HG03520 (cell line): ENCODE data around the gene NPTX1.
"Not testable (repeated sequence)": the region's sequence is repeated elsewhere in the genome, so short reads cannot be mapped to it uniquely, and the experiment has no call there.

Experiments used
- ATAC-seq: cut with Tn5 transposase; IDR thresholded peaks from one replicate; pipeline ENCODE4 v1.9.1; 2021; ENCODE audit warnings: mild to moderate bottlenecking, moderate library complexity; ENCODE audit not compliant: unreplicated experiment

Gene NPTX1, protein sequence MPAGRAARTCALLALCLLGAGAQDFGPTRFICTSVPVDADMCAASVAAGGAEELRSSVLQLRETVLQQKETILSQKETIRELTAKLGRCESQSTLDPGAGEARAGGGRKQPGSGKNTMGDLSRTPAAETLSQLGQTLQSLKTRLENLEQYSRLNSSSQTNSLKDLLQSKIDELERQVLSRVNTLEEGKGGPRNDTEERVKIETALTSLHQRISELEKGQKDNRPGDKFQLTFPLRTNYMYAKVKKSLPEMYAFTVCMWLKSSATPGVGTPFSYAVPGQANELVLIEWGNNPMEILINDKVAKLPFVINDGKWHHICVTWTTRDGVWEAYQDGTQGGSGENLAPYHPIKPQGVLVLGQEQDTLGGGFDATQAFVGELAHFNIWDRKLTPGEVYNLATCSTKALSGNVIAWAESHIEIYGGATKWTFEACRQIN

DNA sequence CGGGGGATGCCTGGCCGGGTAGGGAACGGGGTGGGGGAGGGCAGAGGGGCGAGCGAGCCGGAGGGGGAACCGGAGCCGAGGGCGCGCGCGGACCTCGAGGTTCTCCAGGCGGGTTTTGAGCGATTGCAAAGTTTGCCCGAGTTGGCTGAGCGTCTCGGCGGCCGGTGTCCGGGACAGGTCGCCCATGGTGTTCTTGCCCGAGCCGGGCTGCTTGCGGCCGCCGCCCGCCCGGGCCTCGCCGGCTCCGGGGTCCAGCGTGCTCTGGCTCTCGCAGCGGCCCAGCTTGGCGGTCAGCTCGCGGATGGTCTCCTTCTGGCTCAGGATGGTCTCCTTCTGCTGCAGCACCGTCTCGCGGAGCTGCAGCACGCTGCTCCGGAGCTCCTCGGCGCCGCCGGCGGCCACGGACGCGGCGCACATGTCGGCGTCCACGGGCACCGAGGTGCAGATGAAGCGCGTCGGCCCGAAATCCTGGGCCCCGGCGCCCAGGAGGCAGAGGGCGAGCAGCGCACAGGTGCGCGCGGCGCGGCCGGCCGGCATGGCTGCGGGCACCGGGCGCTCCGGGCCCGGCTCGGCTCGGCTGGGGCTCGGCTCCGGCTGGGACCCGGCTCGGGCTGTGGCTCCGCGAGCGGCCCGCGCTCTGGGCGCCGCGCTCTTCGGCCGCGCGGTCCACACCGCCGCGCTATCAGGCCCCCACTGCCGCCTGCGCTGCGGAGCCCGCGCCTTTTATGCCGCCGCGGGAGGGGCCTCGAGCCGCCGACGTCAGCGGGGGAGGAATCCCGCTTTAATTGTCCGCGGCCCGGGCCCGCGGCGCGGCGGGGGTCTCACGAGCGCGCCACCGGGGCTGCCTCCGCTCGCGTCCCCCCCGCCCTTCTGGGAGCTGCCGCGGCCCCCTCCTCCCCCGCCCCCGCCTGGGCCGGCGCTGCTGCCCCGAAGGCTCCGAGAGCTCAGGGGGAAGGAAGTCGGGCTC is at the start of gene NPTX1:
TSS of gene NPTX1 (minus strand) at position 698 of the 967 bp plus-strand sequence. CDS start at position 537, 161 bp downstream.
- no peak for ATAC-seq

DNA sequence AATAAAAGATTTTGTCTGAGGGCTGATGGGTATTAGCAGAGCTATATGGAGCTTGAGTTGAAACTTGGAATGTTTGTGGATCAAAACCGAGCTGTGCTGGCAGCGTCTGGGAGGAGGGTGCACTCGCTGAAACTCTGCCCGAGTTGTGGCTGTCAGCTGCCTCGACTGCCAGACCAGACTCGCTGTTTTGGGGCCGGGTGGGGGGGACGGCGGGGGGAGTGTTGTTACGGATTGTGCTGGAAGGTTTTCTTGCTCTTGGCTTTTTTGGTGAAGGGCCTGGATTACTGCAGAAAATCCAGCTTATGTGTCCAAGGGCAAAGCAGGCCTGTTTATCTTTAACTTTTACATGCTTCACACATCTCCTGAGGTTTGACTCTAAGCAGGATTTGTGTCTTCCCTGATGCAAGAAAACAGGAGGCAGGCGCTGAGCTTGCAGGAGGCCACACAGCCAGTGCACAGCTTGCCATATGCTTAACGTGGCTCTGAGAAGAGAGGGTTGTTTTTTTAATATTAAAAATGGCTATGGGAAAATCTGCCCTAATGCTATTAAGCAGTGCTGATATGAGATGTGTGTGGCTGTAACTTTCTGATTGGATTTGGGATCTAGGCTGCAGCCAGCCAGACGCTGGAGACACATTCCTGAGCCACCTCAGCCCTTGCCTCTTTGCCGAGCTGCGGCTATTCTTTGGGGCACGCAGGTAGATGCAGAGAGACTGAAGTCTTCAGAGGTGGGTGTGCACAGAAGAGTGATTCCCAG is 47.7 kb upstream of the NPTX1 start:
- ATAC-seq, result no peak

DNA sequence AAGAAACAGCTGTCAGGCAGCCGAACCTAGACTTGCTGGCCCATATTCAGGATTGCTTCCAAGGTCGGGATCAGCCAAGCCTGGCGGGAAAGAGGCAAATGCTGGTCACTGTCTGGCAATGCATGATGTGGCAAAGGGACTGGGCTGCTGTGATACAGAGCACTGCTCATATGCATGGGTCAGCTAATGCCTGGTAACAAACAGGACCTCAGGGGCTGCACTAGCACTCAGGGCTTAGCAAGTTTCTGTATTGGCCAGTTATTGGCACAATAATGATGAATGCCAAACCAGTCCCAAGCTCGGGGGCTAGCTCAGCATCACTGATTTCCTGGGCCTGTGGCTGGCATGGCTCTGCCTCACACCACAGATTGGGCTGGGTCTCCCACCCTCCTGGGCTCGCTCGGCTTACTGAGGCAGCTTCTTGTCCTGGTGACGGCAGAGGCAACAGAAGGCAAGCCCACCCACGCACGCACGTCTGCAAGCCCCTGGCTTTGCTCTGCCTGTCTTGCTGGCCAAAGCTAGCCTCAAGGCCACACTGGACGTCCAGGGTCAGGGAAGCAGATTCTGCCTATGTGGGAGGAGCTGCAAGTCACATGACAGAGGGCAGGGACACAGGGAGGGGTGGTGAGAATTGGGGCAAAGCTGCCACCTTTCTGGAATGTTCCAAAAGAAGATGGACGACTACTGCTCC is 46.8 kb upstream of the NPTX1 start:
- no peak for ATAC-seq

DNA sequence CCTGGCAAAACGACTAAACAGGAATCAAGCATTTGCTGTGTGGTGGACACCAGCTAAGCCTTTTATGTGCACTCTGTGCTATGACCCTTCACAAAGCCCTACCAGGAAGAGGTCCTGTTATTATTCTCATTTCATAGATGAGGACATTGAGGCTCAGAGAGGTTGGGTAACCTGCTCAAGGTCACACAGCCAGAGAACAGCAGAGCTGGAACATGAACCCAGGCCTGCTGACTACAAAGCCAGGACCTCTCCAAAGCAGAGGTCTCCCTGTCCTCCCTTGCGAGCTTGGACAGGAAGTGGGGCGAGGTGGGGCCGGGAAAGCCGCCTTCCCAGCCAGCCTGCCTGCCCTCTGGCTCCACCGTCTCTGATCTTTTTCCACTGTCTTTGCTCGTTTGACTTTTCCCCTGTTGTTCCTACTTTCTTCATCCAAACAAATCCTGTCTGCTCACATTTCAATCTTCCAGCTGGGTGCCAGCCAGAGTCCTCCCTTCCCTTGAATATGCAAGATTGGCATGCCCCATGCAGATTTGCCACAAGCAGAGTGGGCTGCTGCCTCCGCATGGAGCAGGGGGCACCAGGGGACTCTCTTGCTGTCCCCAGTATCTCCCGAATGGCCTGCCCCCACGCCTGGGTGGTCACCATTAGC is 44.5 kb upstream of the NPTX1 start:
- no peak for ATAC-seq

DNA sequence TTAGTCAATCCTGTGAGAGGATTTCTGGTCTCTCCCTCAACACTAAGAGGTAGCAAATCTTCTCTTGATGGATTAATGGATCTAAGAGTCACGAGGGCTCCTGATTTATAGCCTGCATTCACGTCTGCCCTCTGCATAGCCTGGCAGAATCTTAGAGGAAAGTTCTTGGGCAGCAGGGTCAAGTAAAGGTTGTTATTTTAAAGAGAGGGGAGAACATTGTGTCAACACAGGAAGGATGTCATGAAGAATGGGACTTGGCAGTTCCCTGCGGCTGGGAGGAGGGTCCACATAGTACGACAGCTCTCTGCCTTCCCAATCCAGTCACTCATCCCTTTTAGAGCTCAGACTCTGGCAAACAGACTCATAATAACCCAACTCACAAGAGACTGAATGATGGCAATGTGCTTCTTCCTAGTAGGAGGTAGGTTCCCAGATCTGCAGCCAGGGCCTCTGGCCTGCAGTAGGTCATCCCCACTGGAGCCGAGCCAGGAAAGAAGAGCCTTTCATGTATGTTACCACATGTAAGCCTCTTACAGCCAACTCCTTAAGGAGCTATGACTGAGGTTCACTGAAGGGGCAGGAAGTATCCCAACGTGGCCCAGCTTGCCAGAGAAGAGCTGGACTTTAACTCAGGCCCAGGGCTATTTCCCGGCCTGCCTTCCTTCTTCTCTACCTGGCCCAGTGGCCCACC is 42.8 kb upstream of the NPTX1 start:
- no peak for ATAC-seq

DNA sequence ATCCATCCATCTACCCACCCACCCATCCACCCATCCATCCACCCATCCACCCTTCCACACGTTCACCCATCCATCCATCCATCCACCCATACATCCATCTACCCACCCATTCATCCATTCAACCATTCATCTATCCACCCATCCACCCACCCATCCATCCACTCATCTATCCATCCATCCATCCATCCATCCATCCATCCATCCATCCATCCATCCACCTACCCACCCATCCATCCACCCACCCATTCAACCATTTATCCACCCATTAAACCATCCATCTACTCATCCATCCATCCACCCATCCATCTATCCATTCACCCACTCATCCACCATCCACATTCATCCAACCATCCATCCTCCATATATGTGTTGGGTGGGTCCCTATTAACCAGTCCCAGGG is 42.0 kb upstream of the NPTX1 start:
- ATAC-seq, result no peak

DNA sequence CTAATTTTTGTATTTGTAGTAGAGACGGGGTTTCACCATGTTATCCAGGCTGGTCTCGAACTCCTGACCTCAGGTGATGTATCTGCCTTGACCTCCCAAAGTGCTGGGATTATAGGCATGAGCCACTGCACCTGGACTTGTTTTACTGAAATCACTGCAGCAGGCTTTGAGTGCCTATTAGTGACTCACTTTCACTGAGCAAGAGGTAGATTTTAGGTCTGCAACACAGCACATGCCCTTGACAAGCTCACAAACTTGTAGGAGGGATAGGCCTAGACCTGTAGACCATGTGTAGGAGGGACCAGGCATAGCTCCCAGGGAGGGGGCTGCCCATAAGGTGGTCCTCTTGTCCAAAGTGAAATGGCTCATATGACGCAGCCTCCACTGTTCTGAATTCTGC is 41.2 kb upstream of the NPTX1 start:
- no peak for ATAC-seq

DNA sequence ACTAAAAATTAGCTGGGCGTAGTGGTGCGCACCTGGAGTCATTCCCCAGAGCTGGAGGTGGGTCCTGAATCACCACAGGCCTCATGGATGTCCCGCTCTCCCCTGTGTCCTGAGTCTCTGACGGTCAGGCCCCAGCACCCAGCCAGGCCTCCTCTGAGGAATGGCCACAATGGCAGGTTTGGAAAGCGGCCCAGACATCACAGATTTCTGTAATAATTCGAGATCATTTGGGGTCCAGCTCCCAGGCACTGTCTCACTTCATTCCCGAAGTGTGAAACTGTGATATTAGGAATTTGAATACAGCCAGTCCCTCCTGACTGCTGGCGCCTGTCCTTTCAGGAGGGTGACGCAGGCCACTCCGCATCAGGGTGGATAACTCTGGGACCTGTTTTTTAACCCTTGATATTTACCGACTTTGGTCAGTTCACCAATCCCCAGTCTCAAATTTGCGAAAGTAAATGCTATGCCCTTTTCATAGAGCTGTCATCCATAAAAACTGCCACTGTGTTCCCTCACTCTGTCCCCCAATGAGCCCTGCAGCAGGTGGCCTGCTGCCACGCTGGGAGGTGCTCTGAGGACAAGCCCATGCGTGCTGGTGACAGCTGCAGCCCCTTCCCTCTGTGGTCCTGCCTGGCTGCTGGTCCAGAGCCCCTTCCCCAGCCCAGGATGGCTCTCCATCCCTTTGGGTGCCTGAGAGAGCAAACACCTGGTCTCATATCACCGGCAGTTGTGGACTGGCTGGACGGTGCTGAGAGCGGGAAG is 39.9 kb upstream of the NPTX1 start:
- ATAC-seq, result no peak

DNA sequence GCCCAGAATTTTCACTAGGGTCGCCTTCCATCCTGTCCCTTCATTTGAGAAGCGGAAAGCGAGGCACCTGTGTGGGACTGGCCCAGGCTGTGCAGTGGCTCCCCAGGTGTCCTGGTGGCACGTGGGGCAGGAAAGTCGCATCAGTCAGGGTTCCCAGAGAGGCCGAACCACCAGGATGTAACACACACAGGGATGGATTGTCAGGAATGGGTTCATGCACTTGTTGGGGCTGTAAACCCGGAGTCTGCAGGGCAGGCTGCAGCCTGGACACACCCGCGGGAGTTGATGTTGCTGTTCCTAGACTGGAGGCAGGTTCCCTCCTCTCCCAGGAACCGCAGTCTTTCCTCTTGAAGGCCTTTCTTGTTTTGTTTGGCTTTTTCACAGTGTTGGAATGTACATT is 37.5 kb upstream of the NPTX1 start:
- no peak for ATAC-seq

DNA sequence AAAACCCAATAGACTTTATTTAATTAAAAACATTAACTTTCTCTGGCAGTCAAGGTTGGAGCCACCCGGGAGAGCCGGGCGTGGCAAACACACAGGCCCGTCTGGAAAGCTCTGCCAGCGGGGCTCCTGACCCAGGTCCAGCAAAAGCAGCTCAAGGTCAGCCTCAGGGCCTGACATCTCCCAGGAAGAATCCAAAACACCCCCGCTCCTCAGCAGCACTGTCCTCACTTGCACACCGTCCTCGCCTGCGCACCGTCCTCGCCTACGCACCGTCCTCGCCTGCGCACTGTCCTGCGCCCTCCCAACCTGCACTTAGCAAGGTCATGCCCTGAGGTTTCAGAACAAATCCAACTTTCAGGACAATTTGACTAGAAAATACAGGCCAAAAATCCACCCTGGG is 36.8 kb upstream of the NPTX1 start:
- no peak for ATAC-seq

DNA sequence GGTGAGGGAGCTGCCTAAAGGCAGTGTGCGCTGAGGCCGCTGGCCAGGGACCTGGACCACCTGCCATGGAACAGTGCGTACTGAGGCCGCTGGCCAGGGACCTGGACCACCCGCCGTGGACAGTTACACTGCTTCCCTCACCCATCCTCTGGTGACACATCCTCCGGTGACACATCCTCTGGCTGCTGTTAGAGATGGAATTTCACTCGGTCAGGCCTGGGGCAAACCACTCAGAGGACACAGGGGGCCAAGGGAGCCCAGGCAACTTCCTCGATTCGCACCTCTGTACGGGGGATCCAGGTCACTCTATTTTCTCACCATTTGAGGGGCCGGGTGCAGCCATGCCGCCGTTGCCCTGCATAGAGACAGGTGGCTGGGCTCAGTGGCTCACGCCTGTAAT is 35.8 kb upstream of the NPTX1 start:
- no peak for ATAC-seq

DNA sequence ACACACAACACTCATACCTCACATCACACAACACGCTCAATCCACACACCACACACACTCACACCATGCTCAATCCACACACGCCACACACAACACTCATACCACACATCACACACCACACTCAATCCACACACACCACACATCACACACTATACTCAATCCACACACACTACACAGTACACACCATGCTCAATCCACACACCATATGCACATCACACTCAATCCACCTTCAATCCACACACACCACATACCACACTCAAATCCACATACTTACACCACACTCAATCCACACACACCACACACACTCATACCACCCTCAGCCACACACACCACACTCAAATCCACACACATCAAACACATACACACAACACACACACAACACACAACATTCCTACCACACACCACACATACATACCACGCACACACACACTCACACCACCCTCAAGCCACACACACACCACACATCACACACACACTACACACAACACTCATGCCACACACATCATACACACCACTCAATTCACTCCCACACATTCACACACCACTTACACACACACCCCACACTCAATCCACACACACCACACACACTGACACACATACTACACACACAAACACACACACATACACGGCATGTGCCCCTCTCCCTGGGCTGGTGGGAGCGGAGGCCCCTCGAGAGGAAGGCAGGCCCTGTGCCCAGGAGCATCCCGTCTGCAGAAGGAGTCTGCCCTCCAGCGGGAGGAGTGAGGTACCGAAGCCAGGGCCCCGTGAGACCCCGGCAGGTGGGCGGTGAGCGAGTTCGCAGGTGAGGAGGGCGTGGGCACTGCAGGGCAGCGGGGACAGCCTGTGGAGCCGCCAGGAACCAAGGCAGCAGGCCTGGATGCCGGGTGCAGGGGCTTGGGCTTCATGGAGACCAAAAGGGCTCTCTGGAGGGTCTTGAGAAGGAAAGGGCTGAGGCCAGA is 35.1 kb upstream of the NPTX1 start:
- no peak for ATAC-seq

DNA sequence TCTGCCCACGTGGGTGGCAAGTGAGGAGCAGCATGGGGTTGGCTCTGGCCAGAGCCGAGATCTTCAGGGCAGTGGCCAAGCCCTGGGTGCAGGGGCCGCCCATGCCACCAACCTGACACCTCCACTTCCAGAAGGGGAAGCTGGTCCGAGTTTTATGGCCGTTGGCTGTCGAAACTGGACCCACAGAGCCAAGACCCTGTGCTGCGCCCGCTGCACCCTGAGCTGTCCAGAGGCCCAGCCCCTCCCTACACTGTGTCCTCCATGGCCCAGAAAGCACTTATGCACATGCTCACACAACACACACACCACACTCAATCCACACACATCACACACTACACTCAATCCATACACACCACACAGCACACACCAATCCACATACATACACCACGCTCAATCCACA is 34.4 kb upstream of the NPTX1 start:
- ATAC-seq, result no peak

DNA sequence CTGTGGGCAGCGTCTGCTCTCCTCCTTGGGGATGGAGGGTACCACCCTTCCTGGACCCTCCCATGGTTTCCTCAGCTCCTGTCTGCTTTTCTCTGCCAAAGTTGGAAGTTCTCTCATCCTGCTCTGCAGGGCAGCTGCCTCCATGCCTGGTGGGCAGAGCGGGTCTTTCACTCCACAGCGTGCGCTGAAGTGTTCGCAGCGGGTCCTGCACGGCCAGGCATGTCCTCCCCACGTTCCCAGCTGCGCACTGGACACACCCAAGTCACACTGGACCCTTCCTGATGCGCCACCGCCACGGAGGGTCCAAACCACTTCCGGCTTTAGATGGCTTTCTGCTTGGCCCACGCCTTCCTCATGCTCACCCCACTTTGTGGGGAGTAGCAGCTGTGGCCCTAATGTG is 33.7 kb upstream of the NPTX1 start:
- ATAC-seq, result no peak

DNA sequence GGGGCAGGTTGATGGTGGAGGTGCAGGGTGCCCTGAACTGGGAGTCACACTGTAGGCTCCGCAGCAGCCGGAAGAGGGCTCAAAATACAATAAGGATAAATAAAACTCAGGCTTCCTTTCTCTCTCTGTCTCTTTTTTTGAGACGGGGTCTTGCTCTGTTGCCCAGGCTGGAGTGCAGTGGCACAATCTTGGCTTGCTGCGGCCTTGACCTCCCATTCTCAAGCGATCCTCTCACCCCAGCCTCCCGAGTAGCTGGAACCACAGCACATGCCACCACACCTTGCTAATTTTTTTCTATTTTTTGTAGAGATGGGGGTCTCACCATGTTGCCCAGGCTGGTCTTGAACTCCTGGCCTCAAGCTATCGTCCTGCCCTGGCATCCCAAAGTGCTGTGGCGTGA is 32.9 kb upstream of the NPTX1 start:
- no peak for ATAC-seq

DNA sequence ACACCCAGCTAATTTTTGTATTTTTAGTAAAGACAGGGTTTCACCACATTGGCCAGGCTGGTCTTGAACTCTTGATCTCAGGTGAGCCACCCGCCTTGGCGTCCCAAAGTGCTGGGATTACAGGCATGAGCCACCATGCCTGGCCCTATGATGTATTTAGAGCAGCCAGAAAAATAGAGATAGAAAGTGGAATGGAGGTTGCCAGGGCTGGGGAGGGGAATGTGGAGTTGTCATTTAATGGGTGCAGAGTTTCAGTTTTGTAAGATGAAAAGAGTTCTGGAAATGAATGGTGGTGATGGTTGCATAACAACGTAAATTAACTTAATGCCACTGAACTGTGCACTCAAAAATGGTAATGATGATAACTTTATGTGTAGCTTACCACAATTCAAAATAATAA is 31.6 kb upstream of the NPTX1 start:
- no peak for ATAC-seq

DNA sequence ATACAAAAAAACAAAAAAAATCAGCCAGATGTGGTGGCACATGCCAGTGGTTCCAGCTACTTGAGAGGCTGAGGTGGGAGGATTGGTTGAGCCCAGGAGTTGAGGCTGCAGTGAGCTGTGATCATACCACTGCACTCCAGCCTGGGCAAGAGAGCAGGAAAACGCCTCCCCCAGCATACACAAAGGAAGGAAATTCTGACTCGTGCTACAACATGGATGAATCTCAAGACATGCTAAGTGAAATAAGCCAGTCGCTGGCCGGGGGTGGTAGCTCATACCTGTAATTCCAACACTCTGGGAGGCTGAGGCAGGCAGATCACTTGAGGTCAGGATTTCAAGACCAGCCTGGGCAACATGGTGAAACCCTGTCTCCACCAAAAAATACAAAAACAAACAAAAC is 30.8 kb upstream of the NPTX1 start:
- ATAC-seq, result not testable (repeated sequence)
